ENCODE results near the gene ARMC12. TPM values are rescaled to one million over a fixed set of nuclear protein-coding genes. Genes with fewer than 3 reads are reported as not detected.

ARMC12 gene
- total RNA-seq, 1 experiment from 2014 or later, result not detected

DNA sequence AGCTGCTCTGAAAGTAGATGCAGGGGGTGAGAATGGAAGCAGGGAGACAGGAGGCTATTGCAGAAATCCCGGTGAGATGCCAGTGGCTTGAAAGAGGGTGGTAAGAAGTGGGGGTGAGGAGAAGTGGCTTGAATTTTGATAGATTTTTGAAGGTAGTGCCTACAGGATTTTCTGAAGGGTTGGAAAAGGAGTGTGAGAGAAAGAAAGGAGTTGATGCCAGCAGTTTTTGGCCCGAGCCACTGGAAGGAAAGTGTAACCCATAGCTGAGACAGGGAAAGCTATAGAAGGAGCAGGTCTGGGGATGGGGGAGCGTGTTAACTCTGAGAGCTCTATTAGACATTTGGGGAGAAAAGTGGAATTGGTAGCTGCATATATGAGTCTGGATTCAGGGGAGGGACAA, 9.7 kb downstream of the ARMC12 start:
- no peaks in the 10 kb centered on the region for H3K36me3 Mint-ChIP-seq (ENCODE audit: insufficient read depth, unreplicated experiment)
- H3K9me3 Mint-ChIP-seq (ENCODE audit: unreplicated experiment), result no peaks in the 10 kb centered on the region
- H3K4me3 Mint-ChIP-seq (ENCODE audit: unreplicated experiment), result no peak overlapping the region
- no peak overlapping the region for H3K4me3 ChIP-seq (ENCODE audit: low read depth, low read length)
- BruUV-seq (replicated peaks), result no TSS peak
- no peak for TF ChIP-seq CTCF (IDR thresholded peaks at IDR 0.05; ENCODE audit: insufficient read depth in 1 of 2, low read depth in 1 of 2, low read length in 1 of 2, severe bottlenecking in 1 of 2, unreplicated experiment in 1 of 2)
- no peaks in the 10 kb centered on the region for H3K4me1 Mint-ChIP-seq (ENCODE audit: low read depth, unreplicated experiment)
- H3K36me3 ChIP-seq (ENCODE audit: control insufficient read depth, insufficient read depth, low read length), result no peaks in the 10 kb centered on the region
- peaks cover 2% of the 10 kb centered on the region for H3K27me3 Mint-ChIP-seq (ENCODE audit: insufficient read depth, unreplicated experiment)
- no peak overlapping the region for H3K27ac Mint-ChIP-seq (ENCODE audit: unreplicated experiment)
- intact Hi-C loops (cut with micrococcal nuclease; ENCODE audit: unreplicated experiment), result no loop called here
- no peaks in the 10 kb centered on the region for H3K4me1 ChIP-seq
- H3K27me3 ChIP-seq (replicated peaks; ENCODE audit: control insufficient read depth, insufficient read depth, low read length), result no peaks in the 10 kb centered on the region
- ChIA-PET CTCF (no interaction called here), POLR2A (interaction anchor here (0.7 kb wide), 1 partner anchor 17 kb away, joined by 7 read pairs; no protein-coding TSS in a partner anchor)
- no peaks in the 10 kb centered on the region; the same call in 1 of the 2 replicates for H3K9me3 ChIP-seq
- no peak for DNase-seq

DNA sequence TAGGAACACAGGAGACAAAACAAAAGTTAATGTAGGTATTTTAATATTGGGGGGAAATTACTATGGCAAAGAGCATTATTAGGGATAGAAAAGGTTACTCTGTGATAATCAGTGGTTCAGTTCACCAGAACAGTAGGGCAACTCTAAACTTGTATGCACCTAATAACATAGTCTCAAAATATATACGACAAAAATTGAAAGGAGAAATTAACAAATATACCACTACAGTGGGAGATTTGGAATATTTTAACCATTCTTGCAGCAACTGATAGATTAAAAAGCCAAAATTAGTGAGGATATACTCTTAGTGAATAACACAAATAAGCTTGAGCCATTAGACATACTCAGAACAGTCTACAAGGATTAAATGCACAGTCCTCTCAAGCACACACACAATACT, 11.0 kb downstream of the ARMC12 start:
- H3K4me3 Mint-ChIP-seq (ENCODE audit: unreplicated experiment), result no peak overlapping the region
- H3K36me3 ChIP-seq (ENCODE audit: control insufficient read depth, insufficient read depth, low read length), result no peaks in the 10 kb centered on the region
- H3K4me1 ChIP-seq, result no peaks in the 10 kb centered on the region
- H3K9me3 ChIP-seq, result no peaks in the 10 kb centered on the region; the same call in 1 of the 2 replicates
- intact Hi-C loops (cut with micrococcal nuclease; ENCODE audit: unreplicated experiment), result no loop called here
- H3K4me3 ChIP-seq (ENCODE audit: low read depth, low read length), result no peak overlapping the region
- no peaks in the 10 kb centered on the region for H3K27me3 ChIP-seq (replicated peaks; ENCODE audit: control insufficient read depth, insufficient read depth, low read length)
- no TSS peak for BruUV-seq (replicated peaks)
- no peaks in the 10 kb centered on the region for H3K4me1 Mint-ChIP-seq (ENCODE audit: low read depth, unreplicated experiment)
- no peaks in the 10 kb centered on the region for H3K36me3 Mint-ChIP-seq (ENCODE audit: insufficient read depth, unreplicated experiment)
- POLR2A ChIA-PET, result no interaction called here
- H3K27me3 Mint-ChIP-seq (ENCODE audit: insufficient read depth, unreplicated experiment), result peaks cover 6% of the 10 kb centered on the region
- no peak for TF ChIP-seq CTCF (IDR thresholded peaks at IDR 0.05; ENCODE audit: insufficient read depth in 1 of 2, low read depth in 1 of 2, low read length in 1 of 2, severe bottlenecking in 1 of 2, unreplicated experiment in 1 of 2)
- DNase-seq, result no peak
- H3K27ac Mint-ChIP-seq (ENCODE audit: unreplicated experiment), result no peak overlapping the region
- CTCF ChIA-PET, result no interaction called here
- H3K9me3 Mint-ChIP-seq (ENCODE audit: unreplicated experiment), result no peaks in the 10 kb centered on the region

DNA sequence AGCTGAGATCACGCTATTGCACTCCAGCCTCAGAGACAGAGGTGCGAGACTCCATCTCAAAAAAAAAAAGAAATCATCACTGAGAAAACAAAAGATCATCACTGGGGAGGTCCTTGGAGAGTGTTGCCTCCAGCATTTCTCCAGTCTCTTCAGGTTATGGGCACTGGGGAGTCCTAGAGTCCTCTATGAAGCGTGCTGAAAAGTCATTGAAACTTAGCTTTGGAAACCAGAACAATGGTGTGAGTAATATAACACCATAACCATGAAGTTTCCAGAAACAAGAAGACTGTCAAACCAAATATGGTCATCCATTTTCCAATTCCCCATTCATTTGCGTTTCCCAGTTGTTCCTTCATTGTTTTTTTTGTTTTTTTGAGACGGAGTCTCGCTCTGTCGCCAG, 13.7 kb downstream of the ARMC12 start:
- no TSS peak for BruUV-seq (replicated peaks)
- no peak for TF ChIP-seq CTCF (IDR thresholded peaks at IDR 0.05; ENCODE audit: insufficient read depth in 1 of 2, low read depth in 1 of 2, low read length in 1 of 2, severe bottlenecking in 1 of 2, unreplicated experiment in 1 of 2)
- Mint-ChIP-seq H3K4me3 (ENCODE audit: unreplicated experiment) (no peak overlapping the region), H3K27ac (ENCODE audit: unreplicated experiment) (no peak overlapping the region), H3K9me3 (ENCODE audit: unreplicated experiment) (no peaks in the 10 kb centered on the region), H3K27me3 (ENCODE audit: insufficient read depth, unreplicated experiment) (peaks cover 6% of the 10 kb centered on the region), H3K4me1 (ENCODE audit: low read depth, unreplicated experiment) (no peaks in the 10 kb centered on the region), H3K36me3 (ENCODE audit: insufficient read depth, unreplicated experiment) (no peaks in the 10 kb centered on the region)
- intact Hi-C loops (cut with micrococcal nuclease; ENCODE audit: unreplicated experiment), result no loop called here
- no peaks in the 10 kb centered on the region for H3K27me3 ChIP-seq (replicated peaks; ENCODE audit: control insufficient read depth, insufficient read depth, low read length)
- no peaks in the 10 kb centered on the region for H3K4me1 ChIP-seq
- H3K9me3 ChIP-seq, result no peaks in the 10 kb centered on the region; the same call in 1 of the 2 replicates
- H3K36me3 ChIP-seq (ENCODE audit: control insufficient read depth, insufficient read depth, low read length), result no peaks in the 10 kb centered on the region
- no peak for DNase-seq
- CTCF ChIA-PET, result no interaction called here
- H3K4me3 ChIP-seq (ENCODE audit: low read depth, low read length), result no peak overlapping the region
- POLR2A ChIA-PET, result no interaction called here

All from Caco-2 (cell line).